Muscle of arm (tissue), 12 donors: ENCODE data around the gene PLD4. TPM values are rescaled to one million over a fixed set of nuclear protein-coding genes. Genes with fewer than 3 reads are reported as not detected.
A peak's percentile ranks its signal among the peaks of the same experiment; 100 is the strongest.

Source experiments
- DNase-seq: peaks from one replicate; pipeline ENCODE4 v3.0.0-alpha.2; 2013
- polyA plus RNA-seq, 12 donors: library from polyadenylated mRNA; unstranded; fragments of 120-200 nt; gene quantifications; one replicate each; pipeline ENCODE4 v1.2.1, GENCODE V29; 2013; ENCODE audit not compliant: insufficient read length in 12 of 12

The PLD4 gene
- polyA plus RNA-seq, 12 donors: 2.6 to 20.5 (median 3.7) TPM; not detected in 1

GRCh38 chr14:104926619-104927431, 2.1 kb downstream of the PLD4 start:
- DNase-seq: no peak

- no peak for DNase-seq
Observed at GRCh38 chr14:104927432-104927816, 2.7 kb downstream of the PLD4 start.

- DNase-seq: no peak
Observed at GRCh38 chr14:104927901-104928300, 3.2 kb downstream of the PLD4 start.

DNA sequence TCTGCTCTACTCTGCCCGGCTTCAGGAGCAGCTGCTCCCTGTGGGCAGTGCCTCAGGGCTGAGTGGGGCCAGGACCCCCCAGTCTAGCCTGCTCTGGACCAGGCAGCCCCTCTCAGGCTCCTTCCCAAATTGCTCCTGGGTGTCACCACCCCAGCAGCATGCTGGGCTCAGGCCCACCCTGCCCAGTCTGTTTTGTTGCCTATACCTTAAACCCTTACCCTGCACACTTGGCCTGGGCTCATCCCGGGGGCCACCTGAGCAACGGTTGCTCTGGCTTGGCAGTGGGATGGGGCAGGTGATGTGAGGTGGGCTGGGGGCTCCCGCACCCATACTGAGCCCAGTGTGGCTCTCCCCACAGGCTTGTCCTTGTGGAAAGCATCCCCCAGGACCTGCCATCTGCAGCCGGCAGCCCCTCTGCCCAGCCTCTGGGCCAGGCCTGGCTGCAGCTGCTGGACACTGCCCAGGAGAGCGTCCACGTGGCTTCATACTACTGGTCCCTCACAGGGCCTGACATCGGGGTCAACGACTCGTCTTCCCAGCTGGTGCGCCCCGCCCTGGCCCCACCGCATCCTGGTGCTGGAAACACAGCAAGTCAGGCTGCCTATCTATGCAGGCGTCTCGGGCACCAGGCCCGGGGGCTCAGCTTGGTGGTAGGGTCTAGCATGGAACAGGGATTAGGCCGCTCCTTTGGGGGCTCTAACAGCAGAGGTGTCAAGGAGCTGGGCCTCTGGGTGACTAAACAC, 3.9 kb downstream of the PLD4 start:
- DNase-seq: no peak

- DNase-seq: no peak
Observed at GRCh38 chr14:104929268-104930230, 4.9 kb downstream of the PLD4 start.

- DNase-seq: no peak
Observed at GRCh38 chr14:104930526-104931303, 6.0 kb downstream of the PLD4 start.

GRCh38 chr14:104931304-104931770, 6.7 kb downstream of the PLD4 start:
- no peak for DNase-seq

DNA sequence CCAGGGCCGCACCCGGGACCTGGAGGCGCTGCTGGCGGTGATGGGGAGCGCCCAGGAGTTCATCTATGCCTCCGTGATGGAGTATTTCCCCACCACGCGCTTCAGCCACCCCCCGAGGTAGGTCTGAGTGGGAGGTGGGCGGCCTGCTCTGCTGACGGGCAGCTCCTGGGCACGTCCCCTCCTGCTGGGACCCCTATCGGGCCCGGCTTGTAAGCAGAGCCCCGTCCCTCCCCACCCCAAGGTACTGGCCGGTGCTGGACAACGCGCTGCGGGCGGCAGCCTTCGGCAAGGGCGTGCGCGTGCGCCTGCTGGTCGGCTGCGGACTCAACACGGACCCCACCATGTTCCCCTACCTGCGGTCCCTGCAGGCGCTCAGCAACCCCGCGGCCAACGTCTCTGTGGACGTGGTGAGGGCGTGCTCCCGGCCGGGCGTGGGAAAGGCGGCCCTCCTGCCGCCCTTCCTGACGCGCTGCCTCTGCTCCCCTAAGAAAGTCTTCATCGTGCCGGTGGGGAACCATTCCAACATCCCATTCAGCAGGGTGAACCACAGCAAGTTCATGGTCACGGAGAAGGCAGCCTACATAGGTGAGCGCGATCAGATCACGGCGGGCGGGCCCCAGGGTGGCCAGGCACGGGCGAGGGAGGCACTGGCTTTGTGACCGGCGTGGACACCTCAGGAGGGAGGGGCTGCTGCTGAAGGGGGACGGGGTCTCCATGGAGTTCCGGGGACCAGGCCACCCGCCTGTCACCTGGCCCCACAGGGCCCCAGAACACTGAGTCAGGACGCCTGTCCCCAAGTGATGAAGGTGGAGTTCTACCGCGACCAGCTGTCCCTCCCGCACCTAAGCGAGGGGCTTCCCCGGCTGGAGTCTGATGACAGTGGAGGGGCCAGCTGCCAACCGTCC, 7.3 kb downstream of the PLD4 start:
- no peak for DNase-seq

- DNase-seq: peak; percentile 91
Observed at GRCh38 chr14:104932676-104933631, 8.3 kb downstream of the PLD4 start.

- DNase-seq: no peak
Observed at GRCh38 chr14:104933746-104934733, 9.4 kb downstream of the PLD4 start.

DNA sequence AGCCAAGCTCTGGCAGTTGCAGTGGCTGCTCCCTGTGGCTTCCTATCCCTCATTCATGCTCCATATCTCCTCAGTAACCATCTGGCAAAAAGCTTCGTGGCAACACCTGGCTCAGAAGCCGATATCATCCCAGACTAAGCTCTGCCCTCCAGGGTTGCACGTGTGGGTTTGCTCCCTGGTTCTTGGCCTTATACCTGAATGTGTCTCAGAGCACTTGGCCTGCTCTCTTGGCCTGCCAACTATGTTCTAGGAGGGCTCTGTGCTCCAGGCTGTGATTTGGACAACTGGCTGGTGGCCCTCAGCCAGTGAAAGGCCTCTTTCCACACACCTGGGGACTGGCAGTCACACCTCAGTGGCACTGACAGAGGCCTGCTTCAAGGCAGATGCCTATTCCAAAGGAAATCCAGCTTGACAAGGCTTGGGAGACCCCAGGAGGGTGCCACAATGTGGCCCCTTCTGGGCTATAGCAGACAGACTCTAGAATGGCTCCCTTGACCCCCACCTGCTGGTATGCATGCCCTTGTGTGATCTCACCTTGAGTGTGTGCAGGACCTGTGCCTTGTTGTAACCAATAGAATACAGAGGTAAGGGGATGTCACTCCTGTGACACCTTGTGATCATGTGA, 10.5 kb downstream of the PLD4 start:
- no peak for DNase-seq

DNA sequence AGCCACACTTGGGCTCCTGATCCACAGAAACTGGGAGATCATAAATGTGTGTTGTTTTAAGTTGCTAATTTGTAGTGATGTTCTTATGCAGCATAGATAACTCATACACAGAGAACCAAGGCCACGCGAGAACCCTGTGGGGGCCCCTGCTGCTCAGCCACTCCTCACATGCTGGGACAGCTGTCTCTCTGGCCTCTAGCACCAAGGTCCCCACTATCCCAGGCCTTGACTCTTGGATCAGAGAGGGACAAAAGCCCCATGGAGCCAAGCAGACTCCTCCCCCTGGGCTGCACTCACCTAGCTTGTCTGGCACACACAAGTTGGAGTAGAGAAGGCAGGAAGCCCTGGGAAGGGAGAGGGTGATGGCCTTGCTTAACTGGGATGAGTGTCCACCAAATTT, 11.3 kb downstream of the PLD4 start:
- DNase-seq: no peak

DNA sequence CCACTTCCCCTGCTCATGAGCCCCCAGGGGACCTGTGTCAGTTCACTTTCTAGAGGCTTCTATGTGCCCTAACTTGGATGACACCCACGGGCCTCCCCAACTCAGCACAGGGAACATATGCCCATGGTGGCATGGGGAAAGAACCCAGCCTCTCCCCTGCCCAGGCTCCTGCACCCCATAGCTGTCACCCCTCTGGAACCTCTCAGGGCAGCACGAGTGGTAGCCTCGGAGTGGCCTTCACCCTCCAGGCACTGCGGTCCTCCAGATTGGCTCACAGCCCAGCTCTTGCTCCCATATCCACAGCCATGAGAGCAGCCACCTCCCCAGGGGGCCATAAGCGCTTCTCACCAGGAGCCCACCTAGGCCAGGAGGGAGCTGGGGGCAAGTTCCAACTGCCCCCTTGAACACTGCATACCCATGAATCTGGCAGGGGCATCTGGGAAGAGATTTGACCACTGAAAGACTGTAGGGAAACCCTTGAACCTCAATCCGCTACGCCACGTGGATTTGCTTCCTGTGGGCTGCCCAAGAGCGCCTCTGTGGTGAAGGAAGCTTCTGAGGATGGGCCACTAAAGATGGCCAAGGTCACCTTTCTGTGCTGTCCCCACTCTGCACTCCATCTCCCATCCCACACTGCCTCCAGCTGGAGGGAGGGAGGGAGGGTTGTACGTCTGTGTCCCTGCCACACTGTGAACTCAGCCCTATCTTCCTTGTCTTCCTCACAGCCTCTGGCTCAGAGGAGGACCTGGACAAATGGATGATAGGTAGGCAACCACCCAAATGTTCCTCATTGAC, 11.9 kb downstream of the PLD4 start:
- no peak for DNase-seq

GRCh38 chr14:104937161-104937560, 12.5 kb downstream of the PLD4 start:
- DNase-seq: no peak

DNA sequence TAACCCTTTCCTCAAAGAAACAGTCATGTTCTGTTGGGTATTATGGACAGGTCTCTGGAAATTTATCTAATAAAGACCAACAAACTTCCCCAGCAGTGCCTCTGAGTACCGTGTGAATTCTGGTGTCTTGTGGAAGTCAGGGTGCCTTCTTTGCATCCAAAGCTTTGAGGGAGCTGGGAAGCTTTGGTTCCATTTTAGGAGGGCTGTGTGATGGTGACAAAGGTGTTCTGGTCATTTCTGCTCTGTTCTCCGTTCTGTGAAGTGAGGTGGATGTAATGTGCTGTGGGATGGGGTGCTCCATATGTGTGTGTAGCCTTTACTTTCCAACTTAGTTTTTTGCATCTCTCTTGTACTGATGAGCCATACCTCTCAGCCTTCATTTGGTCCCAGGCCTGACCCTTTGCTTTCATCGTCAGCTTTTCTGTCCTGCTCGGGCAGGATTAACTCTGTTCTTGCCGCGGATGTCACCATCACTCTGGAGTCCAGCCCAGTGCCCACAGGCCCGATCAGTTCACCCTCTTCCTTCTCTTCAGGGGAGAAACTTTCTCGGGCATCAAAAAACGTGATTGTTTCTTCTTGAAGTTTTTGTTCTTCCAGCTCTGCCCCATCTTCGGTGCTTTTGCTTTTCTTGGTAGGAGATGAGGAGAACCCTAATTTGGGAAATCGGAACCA, 13.2 kb downstream of the PLD4 start:
- DNase-seq: no peak

GRCh38 chr14:104938436-104938835, 13.8 kb downstream of the PLD4 start:
- no peak for DNase-seq
